C1 segment of cervical spinal cord (tissue), 14 donors: ENCODE results near the gene SLX9.
"Not testable (repeated sequence)": the region's sequence is repeated elsewhere in the genome, so short reads cannot be mapped to it uniquely, and the experiment has no call there.

Experiments used
- DNase-seq, 14 donors: peaks; one replicate each; lab custom pipeline; 2025; lab: John Stamatoyannopoulos, UW

SLX9 gene

GRCh38 chr21:44914176-44914874, 25.5 kb upstream of the SLX9 start:
- DNase-seq: peak in 1 of 14 donors; percentile 32

- DNase-seq: no peak
Measured at GRCh38 chr21:44916965-44917364, 22.9 kb upstream of the SLX9 start.

- DNase-seq: no peak
Measured at GRCh38 chr21:44917446-44918106, 22.3 kb upstream of the SLX9 start.

GRCh38 chr21:44918107-44918470, 21.7 kb upstream of the SLX9 start:
- no peak for DNase-seq

- DNase-seq: no peak
Measured at GRCh38 chr21:44918581-44919033, 21.2 kb upstream of the SLX9 start.

- DNase-seq: peak in 3 of 14 donors; percentile 13 to 50 (median 22)
Measured at GRCh38 chr21:44919111-44919912, 20.5 kb upstream of the SLX9 start.

GRCh38 chr21:44919913-44920693, 19.7 kb upstream of the SLX9 start:
- no peak for DNase-seq

- peak in 2 of 14 donors; percentile 23 to 46 for DNase-seq
Measured at GRCh38 chr21:44920694-44921604, 18.9 kb upstream of the SLX9 start, which contains the start of gene ITGB2. Gene ITGB2, minus strand, starts transcription at chr21:44920899. Its CDS starts 10,117 bp downstream, at chr21:44910782.

GRCh38 chr21:44921928-44922327, 17.9 kb upstream of the SLX9 start:
- no peak for DNase-seq

GRCh38 chr21:44923480-44924084, 16.2 kb upstream of the SLX9 start:
- DNase-seq: no peak

- DNase-seq: no peak
Measured at GRCh38 chr21:44924606-44925377, 15.0 kb upstream of the SLX9 start.

GRCh38 chr21:44925378-44925755, 14.5 kb upstream of the SLX9 start:
- DNase-seq: no peak

GRCh38 chr21:44926331-44927101, 13.3 kb upstream of the SLX9 start:
- no peak for DNase-seq

GRCh38 chr21:44927259-44927586, 12.6 kb upstream of the SLX9 start:
- no peak for DNase-seq

- peak in 2 of 14 donors; percentile 33 to 39 for DNase-seq
Measured at GRCh38 chr21:44927587-44928461, 12.0 kb upstream of the SLX9 start.

- not testable (repeated sequence) for DNase-seq
Measured at GRCh38 chr21:44928500-44929241, 11.2 kb upstream of the SLX9 start.
